CD4-positive, CD25-positive, alpha-beta regulatory T cell (primary cell): ENCODE results near the gene UGT2B17. TPM values are rescaled to one million over a fixed set of nuclear protein-coding genes. Genes with fewer than 3 reads are reported as not detected.
"Not testable (repeated sequence)": the region's sequence is repeated elsewhere in the genome, so short reads cannot be mapped to it uniquely, and the experiment has no call there.

Source experiments
- ATAC-seq, 2 donors: fragments of 150-1000 bp; cut with Tn5 transposase; one replicate each; pipeline ENCODE4 v1.10.0; 2021; ENCODE audit warnings: low read depth in 2 of 2, moderate number of reproducible peaks in 2 of 2, moderate library complexity in 1 of 2
- DNase-seq, 3 donors: peaks; one replicate each; pipeline versions ENCODE4 v3.0.0 to v3.0.0-alpha.2; 2012 to 2022; ENCODE audit warnings: mixed read lengths in 1 of 3
- H3K27ac ChIP-seq: one replicate; pipeline ENCODE4 v1.7.0; 2013; ENCODE audit warnings: mild to moderate bottlenecking, low read length; ENCODE audit not compliant: insufficient read depth, poor library complexity, severe bottlenecking
- H3K27me3 ChIP-seq: one replicate; pipeline ENCODE4 v1.7.0; 2013; ENCODE audit warnings: low read length; ENCODE audit not compliant: control insufficient read depth, insufficient read depth
- H3K36me3 ChIP-seq: one replicate; pipeline ENCODE4 v1.7.0; 2013; ENCODE audit warnings: mild to moderate bottlenecking, low read length, moderate library complexity; ENCODE audit not compliant: control insufficient read depth, insufficient read depth
- H3K4me1 ChIP-seq: 2 replicates; pipeline ENCODE4 v1.7.0; 2013; ENCODE audit warnings: mild to moderate bottlenecking, low read length; ENCODE audit not compliant: insufficient read depth, control insufficient read depth, poor library complexity, severe bottlenecking
- H3K4me3 ChIP-seq: one replicate; pipeline ENCODE4 v1.7.0; 2013; ENCODE audit warnings: low read depth, mild to moderate bottlenecking, low read length, moderate library complexity
- H3K9me3 ChIP-seq, 2 experiments: 1 replicate in 1 of 2; 2 replicates in 1 of 2; pipeline ENCODE4 v1.7.0; 2013; ENCODE audit warnings: low read length in 2 of 2, mild to moderate bottlenecking in 1 of 2, moderate library complexity in 1 of 2; ENCODE audit not compliant: control insufficient read depth in 2 of 2
- H3K27ac Mint-ChIP-seq, 3 donors: one replicate each; pipeline ENCODE4 v1.8.0; 2020 to 2022; ENCODE audit warnings: mild to moderate bottlenecking in 3 of 3, mixed read lengths in 3 of 3, moderate library complexity in 2 of 3
- H3K27me3 Mint-ChIP-seq: one replicate; pipeline ENCODE4 v1.8.0; 2022; ENCODE audit warnings: mild to moderate bottlenecking, mixed read lengths
- H3K36me3 Mint-ChIP-seq: one replicate; pipeline ENCODE4 v1.8.0; 2020; ENCODE audit warnings: mixed read lengths
- H3K4me1 Mint-ChIP-seq, 4 donors: one replicate each; pipeline ENCODE4 v1.8.0; 2020 to 2022; ENCODE audit warnings: mixed read lengths in 4 of 4, mild to moderate bottlenecking in 1 of 4
- H3K4me3 Mint-ChIP-seq, 4 donors: one replicate each; pipeline ENCODE4 v1.8.0; 2020 to 2022; ENCODE audit warnings: mild to moderate bottlenecking in 4 of 4, mixed read lengths in 4 of 4, moderate library complexity in 3 of 4
- H3K9me3 Mint-ChIP-seq, 7 donors: one replicate each; pipeline ENCODE4 v1.8.0; 2020 to 2022; ENCODE audit warnings: mixed read lengths in 7 of 7, mild to moderate bottlenecking in 3 of 7, moderate library complexity in 2 of 7
- polyA plus RNA-seq, 4 donors: library from polyadenylated mRNA; unstranded; fragments of 300-500 nt; fragmentation: Illumina TruSeq; gene quantifications; one replicate each; pipeline ENCODE4 v1.2.3, GENCODE V29; 2021
- total RNA-seq: library from RNA; stranded (reverse); gene quantifications from one replicate; pipeline ENCODE4 v1.2.3, GENCODE V29; 2022

The UGT2B17 gene
- total RNA-seq = not detected
- not detected for polyA plus RNA-seq

GRCh38 chr4:68576272-68577125, at the start of gene UGT2B17:
UGT2B17 (minus strand) TSS chr4:68576322; CDS start chr4:68568484, 7,838 bp downstream.
- Histone ChIP-seq H3K27me3 (no peaks in the 10 kb centered on the region), H3K27ac (no peak within 1 kb of the TSS), H3K4me1 (no peaks in the 10 kb centered on the region), H3K4me3 (no peak within 1 kb of the TSS), H3K36me3 (no peaks in the 10 kb centered on the region), H3K9me3 (no peaks in the 10 kb centered on the region)
- no peak within 1 kb of the TSS for H3K27ac Mint-ChIP-seq
- no peak for DNase-seq
- H3K36me3 Mint-ChIP-seq = no peaks in the 10 kb centered on the region
- no peaks in the 10 kb centered on the region for H3K4me1 Mint-ChIP-seq
- ATAC-seq = no peak
- no peak within 1 kb of the TSS for H3K4me3 Mint-ChIP-seq
- peaks cover 0 to 2% (median 0%) of the 10 kb centered on the region in 7 donors for H3K9me3 Mint-ChIP-seq
- H3K27me3 Mint-ChIP-seq = peaks cover 9% of the 10 kb centered on the region

- not testable (repeated sequence) for H3K36me3 Mint-ChIP-seq, H3K9me3 Mint-ChIP-seq, H3K4me3 Mint-ChIP-seq, H3K27me3 Mint-ChIP-seq, H3K4me1 ChIP-seq, H3K27ac ChIP-seq, H3K4me3 ChIP-seq, DNase-seq, ATAC-seq, H3K9me3 ChIP-seq, H3K27me3 ChIP-seq, H3K4me1 Mint-ChIP-seq, H3K36me3 ChIP-seq
- peak overlapping the region in 1 of 3 donors; percentile 14 for H3K27ac Mint-ChIP-seq
Measured at GRCh38 chr4:68622731-68623130, 46.6 kb upstream of the UGT2B17 start.

GRCh38 chr4:68617003-68617698, 41.0 kb upstream of the UGT2B17 start:
- Mint-ChIP-seq H3K27me3 (peaks cover 4% of the 10 kb centered on the region), H3K36me3 (no peaks in the 10 kb centered on the region), H3K4me3 (no peak overlapping the region), H3K4me1 (peaks cover 0 to 5% (median 2%) of the 10 kb centered on the region in 4 donors), H3K9me3 (no peaks in the 10 kb centered on the region), H3K27ac (no peak overlapping the region)
- Histone ChIP-seq H3K36me3 (no peaks in the 10 kb centered on the region), H3K27me3 (no peaks in the 10 kb centered on the region), H3K9me3 (no peaks in the 10 kb centered on the region), H3K27ac (no peak overlapping the region), H3K4me3 (no peak overlapping the region), H3K4me1 (no peaks in the 10 kb centered on the region)
- ATAC-seq (no peak), DNase-seq (no peak)

- Histone ChIP-seq H3K4me3 (no peak overlapping the region), H3K4me1 (no peaks in the 10 kb centered on the region), H3K9me3 (no peaks in the 10 kb centered on the region), H3K27ac (no peak overlapping the region), H3K36me3 (no peaks in the 10 kb centered on the region), H3K27me3 (no peaks in the 10 kb centered on the region)
- Mint-ChIP-seq H3K27me3 (peaks cover 8% of the 10 kb centered on the region), H3K4me3 (no peak overlapping the region), H3K9me3 (no peaks in the 10 kb centered on the region), H3K36me3 (no peaks in the 10 kb centered on the region), H3K27ac (no peak overlapping the region), H3K4me1 (no peaks in the 10 kb centered on the region)
- no peak for DNase-seq
- no peak for ATAC-seq
Measured at GRCh38 chr4:68615699-68616422, 39.7 kb upstream of the UGT2B17 start.

- H3K9me3 ChIP-seq = no peaks in the 10 kb centered on the region
- H3K4me1 Mint-ChIP-seq = no peaks in the 10 kb centered on the region
- H3K27ac Mint-ChIP-seq = no peak overlapping the region
Measured at GRCh38 chr4:68613752-68614151, 37.6 kb upstream of the UGT2B17 start.

GRCh38 chr4:68606240-68606639, 30.1 kb upstream of the UGT2B17 start:
- Histone ChIP-seq H3K27ac (no peak overlapping the region), H3K9me3 (no peaks in the 10 kb centered on the region), H3K4me1 (no peaks in the 10 kb centered on the region), H3K36me3 (no peaks in the 10 kb centered on the region), H3K4me3 (no peak overlapping the region), H3K27me3 (no peaks in the 10 kb centered on the region)
- DNase-seq (no peak), ATAC-seq (no peak)
- Mint-ChIP-seq H3K4me1 (no peaks in the 10 kb centered on the region), H3K27ac (no peak overlapping the region), H3K4me3 (no peak overlapping the region), H3K27me3 (peaks cover 4% of the 10 kb centered on the region), H3K9me3 (peaks cover 0 to 6% (median 0%) of the 10 kb centered on the region in 7 donors), H3K36me3 (no peaks in the 10 kb centered on the region)

More at GRCh38 chr4:68613752-68614151, 37.6 kb upstream of the UGT2B17 start:
- ATAC-seq (no peak), DNase-seq (no peak)
- peaks cover 0 to 5% (median 0%) of the 10 kb centered on the region in 7 donors for H3K9me3 Mint-ChIP-seq
- H3K4me3 Mint-ChIP-seq = no peak overlapping the region
- no peak overlapping the region for H3K27ac ChIP-seq
- no peaks in the 10 kb centered on the region for H3K36me3 Mint-ChIP-seq
- no peaks in the 10 kb centered on the region for H3K27me3 ChIP-seq
- H3K4me1 ChIP-seq = no peaks in the 10 kb centered on the region
- H3K4me3 ChIP-seq = no peak overlapping the region
- peaks cover 8% of the 10 kb centered on the region for H3K27me3 Mint-ChIP-seq
- H3K36me3 ChIP-seq = no peaks in the 10 kb centered on the region

GRCh38 chr4:68599150-68599549, 23.0 kb upstream of the UGT2B17 start:
- DNase-seq (no peak), ATAC-seq (no peak)
- no peaks in the 10 kb centered on the region for H3K4me1 Mint-ChIP-seq
- H3K9me3 ChIP-seq = no peaks in the 10 kb centered on the region
- peaks cover 0 to 3% (median 0%) of the 10 kb centered on the region in 7 donors for H3K9me3 Mint-ChIP-seq
- H3K4me1 ChIP-seq = no peaks in the 10 kb centered on the region
- H3K36me3 ChIP-seq = no peaks in the 10 kb centered on the region
- no peaks in the 10 kb centered on the region for H3K27me3 ChIP-seq
- no peak overlapping the region for H3K4me3 Mint-ChIP-seq
- H3K36me3 Mint-ChIP-seq = no peaks in the 10 kb centered on the region
- no peaks in the 10 kb centered on the region for H3K27me3 Mint-ChIP-seq
- H3K27ac Mint-ChIP-seq = no peak overlapping the region
- H3K27ac ChIP-seq = no peak overlapping the region
- H3K4me3 ChIP-seq = no peak overlapping the region
